WTC11 (cell line): Measurements from ENCODE around the gene LAMP1. TPM values are rescaled to one million over a fixed set of nuclear protein-coding genes. Genes with fewer than 3 reads are reported as not detected.

Experiments
- ATAC-seq: fragments of 200-7000 bp; cut with Tn5 transposase; 2 replicates; pipeline ENCODE4 v1.10.0; 2021; ENCODE audit warnings: mild to moderate bottlenecking, moderate library complexity
- CTCF ChIA-PET: fragments of 300-600 bp; sonication (Branson Sonifier 250); formaldehyde crosslinking; loops from one replicate; lab custom pipeline; 2021; ENCODE audit warnings: antibody characterized with exemption; lab: Charles Lee
- POLR2A ChIA-PET: fragments of 350-600 bp; sonication (Branson Sonifier 250); formaldehyde crosslinking; loops from one replicate; lab custom pipeline; 2021; ENCODE audit warnings: antibody characterized with exemption; lab: Charles Lee
- DNase-seq: peaks from one replicate; pipeline ENCODE4 v3.0.0; 2021; ENCODE audit warnings: low spot score
- H3K27ac Mint-ChIP-seq: 2 replicates; pipeline ENCODE4 v1.8.0; 2021; ENCODE audit warnings: mixed read lengths
- H3K27me3 Mint-ChIP-seq: 2 replicates; pipeline ENCODE4 v1.8.0; 2021; ENCODE audit warnings: low read depth, mild to moderate bottlenecking, moderate library complexity, mixed read lengths
- H3K36me3 Mint-ChIP-seq: 2 replicates; pipeline ENCODE4 v1.8.0; 2021; ENCODE audit warnings: mixed read lengths
- H3K4me1 Mint-ChIP-seq: 2 replicates; pipeline ENCODE4 v1.8.0; 2022; ENCODE audit warnings: mixed read lengths
- H3K4me3 Mint-ChIP-seq: 2 replicates; pipeline ENCODE4 v1.8.0; 2021; ENCODE audit warnings: mild to moderate bottlenecking, moderate library complexity, mixed read lengths
- H3K9me3 Mint-ChIP-seq: 2 replicates; pipeline ENCODE4 v1.8.0; 2021; ENCODE audit warnings: mixed read lengths
- ETV6 ChIP-seq: sonication (generic); formaldehyde crosslinking; IDR thresholded peaks from 2 replicates; pipeline ENCODE4 v1.8.1; 2022; ENCODE audit warnings: mild to moderate bottlenecking, missing genetic modification reagents
- GTF2I ChIP-seq: fragments of 250-450 bp; sonication (Bioruptor Pico); conservative IDR thresholded peaks from 2 replicates; pipeline ENCODE4 v1.4.0; 2021; ENCODE audit warnings: mild to moderate bottlenecking
- IRF2 ChIP-seq: sonication (generic); formaldehyde crosslinking; IDR thresholded peaks from 2 replicates; pipeline ENCODE4 v1.8.0; 2022; ENCODE audit warnings: low read depth, missing genetic modification reagents, borderline replicate concordance
- NR2C2 ChIP-seq: sonication (generic); formaldehyde crosslinking; IDR thresholded peaks from 2 replicates; pipeline ENCODE4 v1.8.0; 2022; ENCODE audit warnings: mild to moderate bottlenecking, missing genetic modification reagents
- OVOL2 ChIP-seq: fragments of 250-450 bp; sonication (Bioruptor Pico); IDR thresholded peaks from 2 replicates; pipeline ENCODE4 v1.9.0; 2021; ENCODE audit warnings: mild to moderate bottlenecking, borderline replicate concordance
- ZNF416 ChIP-seq: fragments of 250-450 bp; sonication (Bioruptor Pico); IDR thresholded peaks from 2 replicates; pipeline ENCODE4 v1.9.0; 2021; ENCODE audit warnings: mild to moderate bottlenecking, inconsistent platforms
- ZNF532 ChIP-seq: fragments of 250-450 bp; sonication (Bioruptor Pico); IDR thresholded peaks from 2 replicates; pipeline ENCODE4 v1.9.0; 2021; ENCODE audit warnings: mild to moderate bottlenecking, borderline replicate concordance
- total RNA-seq: library from RNA; stranded (reverse); gene quantifications from 3 replicates; pipeline ENCODE4 v1.2.3, GENCODE V29; 2021
- TF ChIP-seq, protein P1 (sequence below): sonication (generic); formaldehyde crosslinking; IDR thresholded peaks from 2 replicates; pipeline ENCODE4 v1.8.0; 2022; ENCODE audit warnings: missing genetic modification reagents
- TF ChIP-seq, protein P2 (sequence below): sonication (generic); formaldehyde crosslinking; IDR thresholded peaks from 2 replicates; pipeline ENCODE4 v1.8.1; 2022; ENCODE audit warnings: missing genetic modification reagents, borderline replicate concordance
- TF ChIP-seq, protein P3 (sequence below): fragments of 250-450 bp; sonication (Bioruptor Pico); IDR thresholded peaks from 2 replicates; pipeline ENCODE4 v1.9.0; 2021; ENCODE audit warnings: mild to moderate bottlenecking
- TF ChIP-seq, protein P4 (sequence below): sonication (generic); formaldehyde crosslinking; IDR thresholded peaks from 2 replicates; pipeline ENCODE4 v1.8.1; 2022; ENCODE audit warnings: mild to moderate bottlenecking, moderate library complexity, missing genetic modification reagents
- TF ChIP-seq, protein P5 (sequence below): sonication (generic); formaldehyde crosslinking; IDR thresholded peaks from 2 replicates; pipeline ENCODE4 v1.8.0; 2022; ENCODE audit warnings: mild to moderate bottlenecking, missing genetic modification reagents

Gene LAMP1
- total RNA-seq, 1 experiment from 2014 or later, result 150 TPM

GRCh38 chr13:113337976-113338375 is 40.9 kb downstream of the LAMP1 start (continued):
- TF ChIP-seq, protein P1, sequence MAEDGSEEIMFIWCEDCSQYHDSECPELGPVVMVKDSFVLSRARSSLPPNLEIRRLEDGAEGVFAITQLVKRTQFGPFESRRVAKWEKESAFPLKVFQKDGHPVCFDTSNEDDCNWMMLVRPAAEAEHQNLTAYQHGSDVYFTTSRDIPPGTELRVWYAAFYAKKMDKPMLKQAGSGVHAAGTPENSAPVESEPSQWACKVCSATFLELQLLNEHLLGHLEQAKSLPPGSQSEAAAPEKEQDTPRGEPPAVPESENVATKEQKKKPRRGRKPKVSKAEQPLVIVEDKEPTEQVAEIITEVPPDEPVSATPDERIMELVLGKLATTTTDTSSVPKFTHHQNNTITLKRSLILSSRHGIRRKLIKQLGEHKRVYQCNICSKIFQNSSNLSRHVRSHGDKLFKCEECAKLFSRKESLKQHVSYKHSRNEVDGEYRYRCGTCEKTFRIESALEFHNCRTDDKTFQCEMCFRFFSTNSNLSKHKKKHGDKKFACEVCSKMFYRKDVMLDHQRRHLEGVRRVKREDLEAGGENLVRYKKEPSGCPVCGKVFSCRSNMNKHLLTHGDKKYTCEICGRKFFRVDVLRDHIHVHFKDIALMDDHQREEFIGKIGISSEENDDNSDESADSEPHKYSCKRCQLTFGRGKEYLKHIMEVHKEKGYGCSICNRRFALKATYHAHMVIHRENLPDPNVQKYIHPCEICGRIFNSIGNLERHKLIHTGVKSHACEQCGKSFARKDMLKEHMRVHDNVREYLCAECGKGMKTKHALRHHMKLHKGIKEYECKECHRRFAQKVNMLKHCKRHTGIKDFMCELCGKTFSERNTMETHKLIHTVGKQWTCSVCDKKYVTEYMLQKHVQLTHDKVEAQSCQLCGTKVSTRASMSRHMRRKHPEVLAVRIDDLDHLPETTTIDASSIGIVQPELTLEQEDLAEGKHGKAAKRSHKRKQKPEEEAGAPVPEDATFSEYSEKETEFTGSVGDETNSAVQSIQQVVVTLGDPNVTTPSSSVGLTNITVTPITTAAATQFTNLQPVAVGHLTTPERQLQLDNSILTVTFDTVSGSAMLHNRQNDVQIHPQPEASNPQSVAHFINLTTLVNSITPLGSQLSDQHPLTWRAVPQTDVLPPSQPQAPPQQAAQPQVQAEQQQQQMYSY (CRISPR knock-in tag), result no peak
- TF ChIP-seq GTF2I (CRISPR knock-in tag), result no peak
- TF ChIP-seq, protein P2, sequence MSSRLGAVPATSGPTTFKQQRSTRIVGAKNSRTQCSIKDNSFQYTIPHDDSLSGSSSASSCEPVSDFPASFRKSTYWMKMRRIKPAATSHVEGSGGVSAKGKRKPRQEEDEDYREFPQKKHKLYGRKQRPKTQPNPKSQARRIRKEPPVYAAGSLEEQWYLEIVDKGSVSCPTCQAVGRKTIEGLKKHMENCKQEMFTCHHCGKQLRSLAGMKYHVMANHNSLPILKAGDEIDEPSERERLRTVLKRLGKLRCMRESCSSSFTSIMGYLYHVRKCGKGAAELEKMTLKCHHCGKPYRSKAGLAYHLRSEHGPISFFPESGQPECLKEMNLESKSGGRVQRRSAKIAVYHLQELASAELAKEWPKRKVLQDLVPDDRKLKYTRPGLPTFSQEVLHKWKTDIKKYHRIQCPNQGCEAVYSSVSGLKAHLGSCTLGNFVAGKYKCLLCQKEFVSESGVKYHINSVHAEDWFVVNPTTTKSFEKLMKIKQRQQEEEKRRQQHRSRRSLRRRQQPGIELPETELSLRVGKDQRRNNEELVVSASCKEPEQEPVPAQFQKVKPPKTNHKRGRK (CRISPR knock-in tag), result no peak
- TF ChIP-seq, protein P3, sequence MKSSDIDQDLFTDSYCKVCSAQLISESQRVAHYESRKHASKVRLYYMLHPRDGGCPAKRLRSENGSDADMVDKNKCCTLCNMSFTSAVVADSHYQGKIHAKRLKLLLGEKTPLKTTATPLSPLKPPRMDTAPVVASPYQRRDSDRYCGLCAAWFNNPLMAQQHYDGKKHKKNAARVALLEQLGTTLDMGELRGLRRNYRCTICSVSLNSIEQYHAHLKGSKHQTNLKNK (CRISPR knock-in tag), result no peak
- TF ChIP-seq ZNF416 (CRISPR knock-in tag), result no peak
- no peak for TF ChIP-seq OVOL2 (CRISPR knock-in tag)
- TF ChIP-seq, protein P4, sequence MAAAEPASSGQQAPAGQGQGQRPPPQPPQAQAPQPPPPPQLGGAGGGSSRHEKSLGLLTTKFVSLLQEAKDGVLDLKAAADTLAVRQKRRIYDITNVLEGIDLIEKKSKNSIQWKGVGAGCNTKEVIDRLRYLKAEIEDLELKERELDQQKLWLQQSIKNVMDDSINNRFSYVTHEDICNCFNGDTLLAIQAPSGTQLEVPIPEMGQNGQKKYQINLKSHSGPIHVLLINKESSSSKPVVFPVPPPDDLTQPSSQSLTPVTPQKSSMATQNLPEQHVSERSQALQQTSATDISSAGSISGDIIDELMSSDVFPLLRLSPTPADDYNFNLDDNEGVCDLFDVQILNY (CRISPR knock-in tag), result no peak
- TF ChIP-seq NR2C2 (CRISPR knock-in tag), result no peak
- TF ChIP-seq, protein P5, sequence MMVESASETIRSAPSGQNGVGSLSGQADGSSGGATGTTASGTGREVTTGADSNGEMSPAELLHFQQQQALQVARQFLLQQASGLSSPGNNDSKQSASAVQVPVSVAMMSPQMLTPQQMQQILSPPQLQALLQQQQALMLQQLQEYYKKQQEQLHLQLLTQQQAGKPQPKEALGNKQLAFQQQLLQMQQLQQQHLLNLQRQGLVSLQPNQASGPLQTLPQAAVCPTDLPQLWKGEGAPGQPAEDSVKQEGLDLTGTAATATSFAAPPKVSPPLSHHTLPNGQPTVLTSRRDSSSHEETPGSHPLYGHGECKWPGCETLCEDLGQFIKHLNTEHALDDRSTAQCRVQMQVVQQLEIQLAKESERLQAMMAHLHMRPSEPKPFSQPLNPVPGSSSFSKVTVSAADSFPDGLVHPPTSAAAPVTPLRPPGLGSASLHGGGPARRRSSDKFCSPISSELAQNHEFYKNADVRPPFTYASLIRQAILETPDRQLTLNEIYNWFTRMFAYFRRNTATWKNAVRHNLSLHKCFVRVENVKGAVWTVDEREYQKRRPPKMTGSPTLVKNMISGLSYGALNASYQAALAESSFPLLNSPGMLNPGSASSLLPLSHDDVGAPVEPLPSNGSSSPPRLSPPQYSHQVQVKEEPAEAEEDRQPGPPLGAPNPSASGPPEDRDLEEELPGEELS (CRISPR knock-in tag), result no peak

- ChIA-PET POLR2A (interaction anchor here (0.6 kb wide), 1 partner anchor 692 kb away, joined by 3 read pairs; no protein-coding TSS in a partner anchor), CTCF (interaction anchor here (0.6 to 3.3 kb wide), 4 partner anchors 14 to 56 kb away, joined by 3 to 11 read pairs (median 6); no protein-coding TSS in a partner anchor)
- no peak overlapping the region for H3K27ac Mint-ChIP-seq
Measured at GRCh38 chr13:113338451-113338850, 41.4 kb downstream of the LAMP1 start.

More at GRCh38 chr13:113338451-113338850, 41.4 kb downstream of the LAMP1 start:
- no peaks in the 10 kb centered on the region for H3K9me3 Mint-ChIP-seq
- no peak overlapping the region for H3K4me3 Mint-ChIP-seq
- DNase-seq, result no peak
- H3K36me3 Mint-ChIP-seq, result peaks cover 57% of the 10 kb centered on the region
- TF ChIP-seq ZNF532 (CRISPR knock-in tag) (no peak), IRF2 (no peak), ETV6 (no peak)
- TF ChIP-seq, all 79 proteins: peak for 0
- Mint-ChIP-seq H3K27me3 (no peaks in the 10 kb centered on the region), H3K4me1 (peaks cover 7% of the 10 kb centered on the region)
- ATAC-seq, result no peak
